Measurements from ENCODE around the gene CACNA1C.

- TF ChIP-seq EZH2 (IDR thresholded peaks at IDR 0.05; ENCODE audit: borderline replicate concordance, low read length) (no peak), CTCF (conservative IDR thresholded peaks at IDR 0.05 in 1 of 2, IDR thresholded peaks at IDR 0.05 in 1 of 2; ENCODE audit: extremely low read depth in 1 of 2, insufficient read depth in 1 of 2, low read depth in 1 of 2, low read length in 2 of 2) (no peak)
These were observed 564.6 kb downstream of the CACNA1C start for GRCh38 chr12:2617365-2617764.
